Right forelimb (tissue), 1 donor: ENCODE measurements around the gene STK32B.

Source experiments
- DNase-seq: peaks from one replicate; pipeline ENCODE4 v3.0.0-alpha.2; 2018

STK32B gene

DNA sequence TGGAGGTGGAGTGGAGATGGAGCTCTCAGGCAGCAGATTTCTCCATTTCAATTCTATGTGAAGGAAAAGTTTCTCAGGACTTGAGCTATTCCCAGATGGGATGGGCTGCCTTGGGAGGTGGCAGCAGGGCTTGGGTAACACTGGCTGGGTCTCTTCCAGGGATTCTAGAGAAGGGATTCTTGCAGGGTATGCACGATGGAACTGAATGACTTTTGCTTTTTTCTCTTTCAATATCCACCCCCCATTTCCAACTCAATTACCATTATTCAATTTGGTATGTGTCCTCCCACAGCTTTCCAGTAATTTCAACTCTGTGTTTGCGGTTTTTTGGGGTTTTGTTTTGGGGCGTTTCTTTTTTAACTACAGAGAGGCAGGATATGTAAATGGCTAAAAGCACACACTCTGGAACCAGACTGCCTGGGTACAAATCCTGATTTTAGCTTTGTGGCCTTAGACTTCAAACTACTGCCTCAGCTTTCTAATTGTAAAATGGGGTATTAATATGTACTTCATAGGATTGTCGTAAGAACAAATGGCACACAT lies 428.3 kb downstream of the STK32B start:
- DNase-seq = no peak

DNA sequence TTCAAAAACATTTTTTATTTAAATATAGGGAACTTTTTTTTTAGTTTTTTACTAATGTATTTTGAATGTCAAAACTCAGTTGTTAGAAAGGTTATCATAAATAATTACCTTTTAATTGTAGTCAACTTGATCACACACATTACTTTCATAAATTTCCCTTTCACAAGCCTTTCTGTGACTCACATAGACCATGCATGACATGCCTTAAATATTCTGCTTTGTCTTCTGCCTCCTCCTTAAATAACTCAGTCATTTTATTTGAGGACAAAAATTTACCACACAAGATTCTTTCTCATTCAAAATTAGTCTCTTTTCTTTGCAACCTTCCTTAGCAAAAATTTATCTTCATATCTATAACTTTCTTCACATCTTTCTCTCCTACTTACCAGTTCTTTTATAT lies 437.1 kb downstream of the STK32B start:
- no peak for DNase-seq

DNA sequence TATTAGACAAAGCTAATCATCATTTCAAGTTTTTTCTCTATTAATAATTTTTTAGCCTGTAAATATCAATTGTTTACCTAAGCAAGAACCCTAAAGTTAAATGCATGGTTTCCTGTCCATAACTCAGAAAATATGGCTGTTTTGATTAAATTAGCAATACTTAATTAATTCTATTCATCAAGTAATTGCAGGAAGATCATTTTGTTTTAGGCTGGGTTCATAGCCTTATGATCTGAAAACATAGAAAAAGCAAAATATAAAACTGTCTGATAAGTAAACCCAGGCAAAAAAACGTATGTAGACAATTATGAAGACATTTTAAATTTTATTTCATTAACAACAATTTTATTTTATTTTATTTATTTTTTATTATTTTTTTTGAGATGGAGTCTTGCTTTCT lies 438.0 kb downstream of the STK32B start:
- no peak for DNase-seq

- DNase-seq = no peak
Measured at GRCh38 chr4:5497489-5497888, 446.2 kb downstream of the STK32B start.

DNA sequence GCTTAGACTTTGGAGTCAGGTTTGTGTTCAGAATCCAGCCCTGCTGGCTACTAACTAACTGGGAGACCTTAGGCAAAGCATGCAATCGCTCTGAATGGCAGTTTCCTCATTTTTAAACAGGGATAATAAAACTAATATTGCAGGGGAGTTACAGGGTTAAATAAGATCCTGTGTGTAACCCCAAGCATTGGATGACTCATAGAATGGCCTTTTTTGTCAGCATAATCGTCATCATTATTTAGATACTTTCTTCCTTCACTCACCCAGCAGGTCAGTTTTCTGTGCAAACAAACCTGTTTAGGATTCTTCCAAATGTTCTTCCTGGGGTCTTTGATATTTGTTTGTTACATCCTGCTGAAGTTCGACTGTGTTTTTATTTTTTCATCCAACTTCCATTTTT lies 448.9 kb downstream of the STK32B start:
- no peak for DNase-seq

DNA sequence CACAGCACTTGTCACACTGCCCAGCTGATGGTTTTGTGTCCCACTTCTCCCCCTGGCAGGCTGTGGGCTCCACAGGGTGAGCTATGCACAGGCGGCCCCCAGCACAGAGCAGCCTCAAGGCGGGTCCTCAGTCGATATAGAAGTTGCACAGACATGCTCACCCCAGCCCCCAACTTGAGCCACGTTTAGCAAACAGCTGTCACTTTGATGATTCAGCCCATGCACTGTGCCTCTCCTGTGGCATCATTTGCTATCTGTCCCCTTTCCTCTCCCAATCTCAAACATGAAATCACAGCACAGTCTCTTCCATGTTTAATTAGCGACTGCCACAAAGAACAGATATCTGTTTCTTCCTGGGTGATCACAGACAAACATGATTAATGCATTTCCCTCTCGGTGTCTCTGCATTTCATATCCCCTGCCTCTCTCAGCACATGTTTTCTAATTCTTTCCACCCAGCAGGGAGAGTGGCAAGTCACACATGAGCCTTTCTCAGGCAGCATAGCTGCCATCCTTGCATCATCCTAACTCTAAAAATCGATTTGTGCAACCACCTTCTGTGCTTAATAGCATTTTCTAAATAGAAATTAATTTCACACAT lies 452.2 kb downstream of the STK32B start:
- DNase-seq = no peak

DNA sequence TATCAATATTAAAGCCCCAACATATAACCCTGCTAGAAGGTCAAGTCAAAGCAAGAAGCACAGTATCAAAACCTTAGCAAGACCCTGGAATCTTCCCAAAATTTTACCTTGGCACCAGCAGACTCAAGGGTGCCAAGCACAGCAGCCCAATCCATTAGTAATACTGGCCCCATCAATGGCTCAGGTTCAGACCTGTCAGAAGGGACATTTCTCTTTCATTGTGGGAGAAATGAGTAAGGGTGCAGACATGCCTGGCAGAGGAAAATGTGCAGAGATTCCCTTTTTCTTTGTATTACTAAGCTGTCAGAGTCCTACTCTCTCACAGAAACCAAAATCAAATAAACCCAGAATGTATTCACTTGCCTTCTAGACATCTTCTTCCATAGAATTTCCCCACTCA lies 453.2 kb downstream of the STK32B start:
- DNase-seq = no peak

- no peak for DNase-seq
Measured at GRCh38 chr4:5510504-5510903, 459.2 kb downstream of the STK32B start.

- DNase-seq = no peak
Measured at GRCh38 chr4:5511791-5512190, 460.5 kb downstream of the STK32B start.

DNA sequence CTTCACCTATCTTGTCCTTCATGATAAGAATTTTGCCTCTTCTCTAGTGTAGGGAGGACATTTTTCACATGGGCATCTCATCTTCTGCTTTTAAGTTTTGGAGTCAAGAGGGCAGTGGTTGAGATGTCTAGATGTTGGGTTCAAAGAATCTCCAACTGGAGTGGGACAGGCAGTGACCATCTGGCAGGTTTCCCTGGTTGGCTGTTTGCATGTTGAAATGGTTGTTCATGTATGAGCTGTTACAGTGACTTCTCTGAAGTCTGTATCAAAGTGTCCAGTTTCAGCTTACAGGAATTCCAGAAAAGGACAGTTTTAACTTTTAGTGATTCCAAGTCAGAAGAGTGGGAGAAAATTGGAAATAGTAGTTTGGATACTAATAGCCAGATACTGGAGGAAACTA lies 464.4 kb downstream of the STK32B start:
- DNase-seq = no peak

DNA sequence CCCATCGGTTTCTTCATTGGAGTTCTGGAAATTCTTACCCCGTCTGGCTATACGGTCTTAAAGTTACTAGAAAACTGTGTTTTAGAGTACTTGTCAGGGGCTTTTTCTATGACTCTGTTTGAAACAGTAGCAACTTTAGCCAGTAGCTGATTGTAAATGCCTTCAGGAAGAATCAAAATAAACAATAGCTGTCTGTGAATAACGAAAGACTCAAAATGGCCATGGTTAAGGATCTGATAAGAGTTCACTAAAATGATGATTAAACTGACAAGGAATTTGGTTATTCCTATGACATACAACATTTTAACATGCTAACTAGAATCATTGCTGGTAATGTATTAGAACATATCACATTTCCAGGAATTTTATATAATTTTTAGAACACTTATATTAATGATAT lies 466.1 kb downstream of the STK32B start:
- no peak for DNase-seq

GRCh38 chr4:5524446-5525299 lies 473.4 kb downstream of the STK32B start:
- DNase-seq = no peak

DNA sequence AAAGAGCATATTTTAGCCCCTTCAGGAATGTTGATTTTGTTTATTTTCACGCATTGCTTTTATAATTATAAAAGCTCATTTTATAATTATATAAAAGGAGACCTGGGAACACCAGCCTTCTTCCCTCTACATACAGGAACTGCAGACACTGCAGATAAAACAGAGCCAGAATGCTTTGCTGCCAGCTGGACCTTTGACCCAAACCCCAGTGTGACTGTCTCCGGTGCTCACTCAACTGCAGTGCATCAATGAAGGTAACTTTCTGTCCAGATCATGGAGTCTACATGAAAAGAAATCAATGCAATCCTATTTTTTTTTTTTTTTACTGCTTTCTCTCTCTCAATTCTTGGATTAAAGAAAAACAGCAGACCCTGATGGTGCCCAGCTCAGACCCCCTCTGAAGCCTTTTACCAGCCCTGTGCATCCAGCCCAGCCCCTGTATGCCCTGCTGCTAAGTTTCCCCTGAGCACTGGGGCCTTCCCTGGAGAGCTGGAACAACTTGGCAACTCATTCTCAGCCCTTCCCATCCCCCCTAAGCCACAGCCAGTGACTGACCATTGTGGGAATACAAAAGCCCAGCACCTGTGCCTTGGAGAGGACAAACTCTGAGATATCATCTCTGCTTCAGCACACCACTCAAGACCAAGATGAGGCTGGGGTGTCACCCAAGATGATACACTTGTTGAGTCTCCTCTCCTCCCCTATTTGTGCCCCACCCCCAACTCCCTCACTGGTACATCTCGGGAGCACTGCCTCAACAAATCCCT lies 475.0 kb downstream of the STK32B start:
- DNase-seq = no peak

- no peak for DNase-seq
Measured at GRCh38 chr4:5527211-5527610, 475.9 kb downstream of the STK32B start.

DNA sequence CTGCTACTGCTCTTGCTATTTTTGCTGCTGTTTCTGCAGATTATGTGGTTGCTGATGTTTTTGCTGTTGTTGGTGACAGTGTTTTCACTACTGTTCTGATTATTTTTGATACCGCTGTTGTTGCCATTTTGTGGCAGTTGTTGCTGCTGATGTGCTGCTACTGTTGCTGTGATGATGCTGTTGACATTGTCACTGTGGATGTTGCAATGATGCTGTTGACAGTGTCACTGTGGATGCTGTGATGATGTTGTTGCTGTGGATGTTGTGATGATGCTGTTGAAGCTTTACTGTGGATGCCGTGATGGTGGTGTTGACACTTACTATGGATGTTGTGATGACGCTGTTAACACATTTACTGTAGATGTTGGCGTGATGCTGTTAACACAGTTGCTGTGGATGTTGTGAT lies 476.8 kb downstream of the STK32B start:
- DNase-seq = no peak

DNA sequence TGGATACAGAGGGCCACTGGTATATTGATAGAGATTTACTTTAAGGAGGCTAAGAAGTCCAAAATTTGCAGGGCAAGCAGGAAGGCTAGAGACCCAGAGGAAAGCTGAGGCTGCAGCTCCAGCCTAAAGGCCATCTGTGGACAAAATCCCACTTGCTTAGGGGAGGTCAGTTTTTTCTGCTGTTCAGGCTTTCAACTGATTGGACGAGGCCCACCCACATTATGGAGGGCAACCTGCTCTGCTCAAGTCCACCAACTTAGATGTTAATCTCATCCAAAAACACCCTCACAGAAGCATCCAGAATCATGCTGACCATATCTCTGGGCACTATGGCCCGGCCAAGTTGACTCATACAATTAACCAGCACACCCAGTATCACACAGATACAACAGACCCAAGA lies 480.8 kb downstream of the STK32B start:
- DNase-seq = no peak

GRCh38 chr4:5539584-5539983 lies 488.3 kb downstream of the STK32B start:
- DNase-seq = no peak

GRCh38 chr4:5541169-5541568 lies 489.9 kb downstream of the STK32B start:
- no peak for DNase-seq

DNA sequence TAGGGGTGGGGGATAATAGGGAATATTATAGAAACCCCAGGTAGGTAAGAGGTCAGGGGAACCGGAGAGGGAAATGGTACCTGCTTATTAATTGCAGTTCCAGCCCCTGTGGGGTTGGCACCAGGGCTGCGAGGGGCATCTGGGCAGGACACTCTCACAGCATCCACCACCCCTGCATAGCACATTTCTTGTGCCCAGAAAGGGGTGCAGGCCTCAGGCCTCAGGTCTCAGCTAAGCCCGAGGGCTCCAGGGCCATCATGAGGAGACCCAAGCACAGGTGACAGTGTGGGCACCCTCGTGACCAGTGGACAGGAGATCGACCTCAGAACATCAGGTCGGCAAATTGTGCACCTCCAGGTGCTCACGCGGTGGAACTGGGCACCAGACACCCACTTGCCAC lies 492.4 kb downstream of the STK32B start:
- DNase-seq = no peak

DNA sequence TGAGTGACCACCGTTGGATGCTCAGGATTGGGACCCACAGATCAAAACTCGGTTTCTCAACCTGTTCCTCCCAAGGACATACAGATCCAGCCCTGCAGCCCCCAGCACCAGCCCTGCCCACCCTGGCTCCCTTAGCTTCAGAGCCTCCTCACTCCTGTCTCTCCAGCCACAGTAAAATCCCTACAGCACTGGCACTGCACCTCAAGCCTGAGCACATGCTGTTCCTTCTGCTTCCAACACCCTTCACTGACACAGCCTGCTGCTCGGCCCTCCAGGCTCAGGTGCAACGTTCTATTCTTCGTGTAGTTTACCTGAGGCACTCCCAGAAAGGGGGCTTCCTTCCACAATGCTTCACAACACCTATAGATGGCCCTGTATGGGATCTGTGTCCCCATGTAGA lies 493.5 kb downstream of the STK32B start:
- no peak for DNase-seq

- DNase-seq = no peak
Measured at GRCh38 chr4:5545271-5545670, 494.0 kb downstream of the STK32B start.

- DNase-seq = no peak
Measured at GRCh38 chr4:5547651-5548249, 496.5 kb downstream of the STK32B start.
